Keratinocyte (primary cell): ENCODE measurements around the gene OR6C2. TPM values are rescaled to one million over a fixed set of nuclear protein-coding genes. Genes with fewer than 3 reads are reported as not detected.

ENCODE experiments used
- DNase-seq: peaks from one replicate; pipeline ENCODE4 v3.0.0-alpha.2; 2011; ENCODE audit warnings: low read depth, missing footprints, low spot score
- FAIRE-seq: peaks from 2 replicates; lab custom pipeline; 2011; peaks lifted over from hg19 to GRCh38; lab: Jason Lieb, UNC
- H2AFZ ChIP-seq: 2 replicates; pipeline ENCODE4 v1.6.0; 2012; ENCODE audit warnings: low read length, control low read depth, inconsistent platforms; ENCODE audit not compliant: control insufficient read depth
- H3K27ac ChIP-seq: 2 replicates; pipeline ENCODE4 v1.5.1; 2011; ENCODE audit warnings: low read length; ENCODE audit not compliant: control insufficient read depth, insufficient read depth
- H3K27me3 ChIP-seq: 3 replicates; pipeline ENCODE4 v1.6.0; 2011; ENCODE audit warnings: low read length; ENCODE audit not compliant: control insufficient read depth, insufficient read depth; ENCODE audit errors: extremely low read depth
- H3K36me3 ChIP-seq, 2 experiments: 2 replicates in 1 of 2; 3 replicates in 1 of 2; pipeline ENCODE4 v1.5.1; 2011; ENCODE audit warnings: low read length in 2 of 2, mild to moderate bottlenecking in 1 of 2; ENCODE audit not compliant: control insufficient read depth in 2 of 2, insufficient read depth in 2 of 2; ENCODE audit errors: extremely low read depth in 1 of 2
- H3K4me1 ChIP-seq: 3 replicates; pipeline ENCODE4 v1.5.1; 2011; ENCODE audit warnings: low read length; ENCODE audit not compliant: control insufficient read depth, insufficient read depth; ENCODE audit errors: extremely low read depth
- H3K4me2 ChIP-seq: 3 replicates; pipeline ENCODE4 v1.6.0; 2011; ENCODE audit warnings: low read depth, low read length; ENCODE audit not compliant: control insufficient read depth, insufficient read depth; ENCODE audit errors: extremely low read depth
- H3K4me3 ChIP-seq, 3 experiments: fragments of 200-600 bp in 1 of 3; sonication (generic) in 1 of 3; 2 replicates in 2 of 3; 3 replicates in 1 of 3; pipeline ENCODE4 v1.5.1; 2011 to 2016; ENCODE audit warnings: low read length in 3 of 3, mild to moderate bottlenecking in 3 of 3, control low read depth in 2 of 3, inconsistent platforms in 1 of 3, low read depth in 1 of 3, mixed read lengths in 1 of 3, mixed run types in 1 of 3, moderate library complexity in 1 of 3; ENCODE audit not compliant: control insufficient read depth in 2 of 3, insufficient read depth in 2 of 3; ENCODE audit errors: extremely low read depth in 1 of 3
- H3K79me2 ChIP-seq: 2 replicates; pipeline ENCODE4 v1.6.0; 2012; ENCODE audit warnings: low read length; ENCODE audit not compliant: control insufficient read depth, insufficient read depth
- H3K9ac ChIP-seq: 3 replicates; pipeline ENCODE4 v1.6.0; 2011; ENCODE audit warnings: low read length; ENCODE audit not compliant: control insufficient read depth, insufficient read depth; ENCODE audit errors: extremely low read depth
- H3K9me1 ChIP-seq: 3 replicates; pipeline ENCODE4 v1.6.0; 2011; ENCODE audit warnings: low read length; ENCODE audit not compliant: control insufficient read depth, insufficient read depth; ENCODE audit errors: extremely low read depth
- H3K9me3 ChIP-seq: 2 replicates; pipeline ENCODE4 v1.5.1; 2012; ENCODE audit warnings: low read depth, low read length; ENCODE audit not compliant: control insufficient read depth
- H4K20me1 ChIP-seq: 3 replicates; pipeline ENCODE4 v1.6.0; 2011; ENCODE audit warnings: low read length; ENCODE audit not compliant: control insufficient read depth, insufficient read depth; ENCODE audit errors: extremely low read depth
- CTCF ChIP-seq, 3 experiments: IDR thresholded peaks in 1 of 3; conservative IDR thresholded peaks in 1 of 3; optimal IDR thresholded peaks in 1 of 3; 2 replicates in 2 of 3; 3 replicates in 1 of 3; pipeline versions ENCODE3 to v1.5.1; 2011; ENCODE audit warnings: low read length in 3 of 3, mild to moderate bottlenecking in 3 of 3, moderate library complexity in 2 of 3, control low read depth in 1 of 3, inconsistent platforms in 1 of 3; ENCODE audit not compliant: insufficient read depth in 2 of 3; ENCODE audit errors: extremely low read depth in 1 of 3
- EZH2 ChIP-seq: IDR thresholded peaks from one replicate; pipeline ENCODE4 v1.6.1; 2012; ENCODE audit warnings: inconsistent platforms, mild to moderate bottlenecking, low read length, moderate library complexity
- dilution Hi-C: fragments of 300-500 bp; cut with MboI; formaldehyde crosslinking; loops from one replicate; pipeline ENCODE4 v1.7.0; 2020; ENCODE audit warnings: low sequenced_read_pairs; ENCODE audit not compliant: extremely low pct_ligation_motif_present
- polyA plus RNA-seq, 5 experiments: library from polyadenylated mRNA; depleted of rRNA in 3 of 5; stranded (reverse) in 3 of 5; stranded (forward) in 1 of 5; unstranded in 1 of 5; fragments of >200 nt; gene quantifications; 1 replicate in 1 of 5; 2 replicates in 3 of 5; 3 replicates in 1 of 5; pipeline versions ENCODE4 v1.2.1 to v1.2.3, GENCODE V29; 2011 to 2012; ENCODE audit warnings: missing spikeins in 2 of 5, low read depth in 1 of 5, low replicate concordance in 1 of 5

Gene OR6C2
- polyA plus RNA-seq, 1 donor (not counting 4 experiments of a cell fraction or from before 2014, with no cell fraction given), result not detected

- Histone ChIP-seq H3K36me3 (no peaks in the 10 kb centered on the region), H3K4me3 (no peak overlapping the region), H3K27ac (no peak overlapping the region), H3K27me3 (no peaks in the 10 kb centered on the region), H3K9me1 (no peaks in the 10 kb centered on the region), H3K4me1 (no peaks in the 10 kb centered on the region), H4K20me1 (no peaks in the 10 kb centered on the region), H3K9me3 (no peaks in the 10 kb centered on the region), H3K79me2 (no peaks in the 10 kb centered on the region), H3K4me2 (no peak overlapping the region), H3K9ac (no peak overlapping the region), H2AFZ (no peak overlapping the region)
- no peak for DNase-seq
- FAIRE-seq, result no peak
- TF ChIP-seq CTCF (optimal IDR thresholded peaks at IDR 0.05 in 1 of 3, IDR thresholded peaks at IDR 0.05 in 1 of 3, conservative IDR thresholded peaks at IDR 0.05 in 1 of 3; ENCODE audit: extremely low read depth in 1 of 3, insufficient read depth in 2 of 3, low read length in 3 of 3) (no peak), EZH2 (no peak)
- dilution Hi-C loops, result no loop called here
Observed at GRCh38 chr12:55416961-55417360, 26.9 kb upstream of the OR6C2 start.

- Histone ChIP-seq H3K27me3 (no peaks in the 10 kb centered on the region), H3K9ac (no peak overlapping the region), H3K36me3 (no peaks in the 10 kb centered on the region), H3K27ac (no peak overlapping the region), H4K20me1 (no peaks in the 10 kb centered on the region), H2AFZ (no peak overlapping the region), H3K4me2 (no peak overlapping the region), H3K9me3 (no peaks in the 10 kb centered on the region), H3K79me2 (no peaks in the 10 kb centered on the region), H3K4me1 (no peaks in the 10 kb centered on the region), H3K4me3 (no peak overlapping the region), H3K9me1 (no peaks in the 10 kb centered on the region)
- TF ChIP-seq EZH2, result no peak
- no peak for TF ChIP-seq CTCF (optimal IDR thresholded peaks at IDR 0.05 in 1 of 3, IDR thresholded peaks at IDR 0.05 in 1 of 3, conservative IDR thresholded peaks at IDR 0.05 in 1 of 3; ENCODE audit: extremely low read depth in 1 of 3, insufficient read depth in 2 of 3, low read length in 3 of 3)
- DNase-seq (no peak), FAIRE-seq (no peak)
- dilution Hi-C loops, result no loop called here
Observed at GRCh38 chr12:55420307-55420962, 23.4 kb upstream of the OR6C2 start.
